Parathyroid adenoma (tissue), 2 donors: Measurements from ENCODE around the gene HNRNPA0.
"Not testable (repeated sequence)": the region's sequence is repeated elsewhere in the genome, so short reads cannot be mapped to it uniquely, and the experiment has no call there.

ENCODE experiments used
- H2AFZ ChIP-seq: fragments of 300-600 bp; sonication (generic); one replicate; pipeline ENCODE4 v1.7.0; 2017; ENCODE audit warnings: antibody characterized with exemption, mild to moderate bottlenecking
- H3K27ac ChIP-seq: fragments of 300-600 bp; sonication (generic); one replicate; pipeline ENCODE4 v1.7.0; 2017
- H3K27me3 ChIP-seq: fragments of 300-600 bp; sonication (generic); one replicate; pipeline ENCODE4 v1.7.0; 2017; ENCODE audit warnings: low read length; ENCODE audit not compliant: control insufficient read depth, insufficient read depth
- H3K36me3 ChIP-seq: fragments of 300-600 bp; sonication (generic); one replicate; pipeline ENCODE4 v1.7.0; 2017; ENCODE audit warnings: low read length; ENCODE audit not compliant: control insufficient read depth, insufficient read depth
- H3K4me1 ChIP-seq: fragments of 300-600 bp; sonication (generic); one replicate; pipeline ENCODE4 v1.7.0; 2017; ENCODE audit warnings: control low read depth
- H3K4me2 ChIP-seq: fragments of 300-600 bp; sonication (generic); one replicate; pipeline ENCODE4 v1.7.0; 2017; ENCODE audit warnings: low read length
- H3K4me3 ChIP-seq: fragments of 300-600 bp; sonication (generic); one replicate; pipeline ENCODE4 v1.7.0; 2017; ENCODE audit warnings: low read depth, low read length
- H3K79me2 ChIP-seq: fragments of 300-600 bp; sonication (generic); one replicate; pipeline ENCODE4 v1.7.0; 2017; ENCODE audit warnings: control low read depth
- H3K9ac ChIP-seq: fragments of 300-600 bp; sonication (generic); one replicate; pipeline ENCODE4 v1.7.0; 2017; ENCODE audit warnings: mild to moderate bottlenecking
- H3K9me3 ChIP-seq: fragments of 300-600 bp; sonication (generic); one replicate; pipeline ENCODE4 v1.7.0; 2017; ENCODE audit warnings: low read length; ENCODE audit not compliant: control insufficient read depth
- TF ChIP-seq, protein P1 (sequence below): fragments of 300-600 bp; sonication (generic); IDR thresholded peaks from one replicate; pipeline ENCODE4 v1.7.0; 2017; ENCODE audit warnings: antibody characterized with exemption, mild to moderate bottlenecking
- donor health status: primary hyperparathyroidism.

Gene HNRNPA0

DNA sequence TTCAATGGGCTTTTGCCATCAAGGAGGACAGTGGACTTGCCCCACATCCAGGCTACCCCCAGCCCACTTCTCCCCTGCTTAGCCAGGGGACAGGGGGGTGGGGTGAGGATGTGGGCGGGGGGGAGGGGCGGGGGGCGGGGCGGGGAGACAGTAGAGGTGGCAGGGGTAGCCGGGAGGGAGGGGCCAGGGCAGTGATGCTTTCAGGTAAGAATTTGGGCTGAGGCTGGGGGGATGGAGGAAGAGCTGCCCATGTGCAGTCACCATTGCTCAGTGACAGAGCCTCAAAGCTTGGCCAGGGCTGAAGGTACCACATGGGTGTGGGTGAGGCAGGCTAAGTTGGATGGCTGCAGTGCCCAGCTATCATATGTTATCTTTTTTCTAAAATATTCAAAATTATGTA is 40.7 kb upstream of the HNRNPA0 start:
- no peak overlapping the region for H3K9ac ChIP-seq
- H3K4me1 ChIP-seq = peaks cover 5% of the 10 kb centered on the region
- no peak overlapping the region for H3K27ac ChIP-seq
- H3K36me3 ChIP-seq = no peaks in the 10 kb centered on the region
- H3K79me2 ChIP-seq = peaks cover 6% of the 10 kb centered on the region
- no peaks in the 10 kb centered on the region for H3K27me3 ChIP-seq
- H2AFZ ChIP-seq = no peak overlapping the region
- H3K9me3 ChIP-seq = no peaks in the 10 kb centered on the region
- TF ChIP-seq, protein P1, sequence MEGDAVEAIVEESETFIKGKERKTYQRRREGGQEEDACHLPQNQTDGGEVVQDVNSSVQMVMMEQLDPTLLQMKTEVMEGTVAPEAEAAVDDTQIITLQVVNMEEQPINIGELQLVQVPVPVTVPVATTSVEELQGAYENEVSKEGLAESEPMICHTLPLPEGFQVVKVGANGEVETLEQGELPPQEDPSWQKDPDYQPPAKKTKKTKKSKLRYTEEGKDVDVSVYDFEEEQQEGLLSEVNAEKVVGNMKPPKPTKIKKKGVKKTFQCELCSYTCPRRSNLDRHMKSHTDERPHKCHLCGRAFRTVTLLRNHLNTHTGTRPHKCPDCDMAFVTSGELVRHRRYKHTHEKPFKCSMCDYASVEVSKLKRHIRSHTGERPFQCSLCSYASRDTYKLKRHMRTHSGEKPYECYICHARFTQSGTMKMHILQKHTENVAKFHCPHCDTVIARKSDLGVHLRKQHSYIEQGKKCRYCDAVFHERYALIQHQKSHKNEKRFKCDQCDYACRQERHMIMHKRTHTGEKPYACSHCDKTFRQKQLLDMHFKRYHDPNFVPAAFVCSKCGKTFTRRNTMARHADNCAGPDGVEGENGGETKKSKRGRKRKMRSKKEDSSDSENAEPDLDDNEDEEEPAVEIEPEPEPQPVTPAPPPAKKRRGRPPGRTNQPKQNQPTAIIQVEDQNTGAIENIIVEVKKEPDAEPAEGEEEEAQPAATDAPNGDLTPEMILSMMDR = no peak
- H3K4me3 ChIP-seq = no peak overlapping the region
- no peak overlapping the region for H3K4me2 ChIP-seq

DNA sequence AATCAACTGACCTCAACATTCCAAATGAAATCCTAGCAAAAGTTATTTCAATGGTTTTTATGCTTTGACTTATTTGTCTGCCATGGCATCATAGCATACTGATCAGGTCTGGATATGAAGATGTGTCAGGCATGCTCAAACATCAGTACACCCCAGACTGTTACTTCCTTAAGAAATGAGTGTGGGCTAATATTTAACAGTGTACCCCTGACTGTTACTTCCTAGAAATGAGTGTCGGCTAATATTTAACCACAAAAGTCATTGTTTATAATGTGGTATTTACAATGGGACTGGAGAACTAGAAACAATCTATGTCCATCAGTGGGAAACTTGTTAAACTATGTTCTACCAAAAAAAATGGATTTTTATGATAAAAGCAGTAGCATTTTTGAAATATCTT is 38.1 kb upstream of the HNRNPA0 start:
- no peak overlapping the region for H3K27ac ChIP-seq
- no peak overlapping the region for H3K4me3 ChIP-seq
- no peak overlapping the region for H2AFZ ChIP-seq
- H3K4me2 ChIP-seq = no peak overlapping the region
- H3K9ac ChIP-seq = no peak overlapping the region
- H3K79me2 ChIP-seq = peaks cover 4% of the 10 kb centered on the region
- H3K4me1 ChIP-seq = peaks cover 5% of the 10 kb centered on the region
- no peaks in the 10 kb centered on the region for H3K36me3 ChIP-seq
- H3K9me3 ChIP-seq = no peaks in the 10 kb centered on the region
- TF ChIP-seq, protein P1 = no peak
- no peaks in the 10 kb centered on the region for H3K27me3 ChIP-seq

DNA sequence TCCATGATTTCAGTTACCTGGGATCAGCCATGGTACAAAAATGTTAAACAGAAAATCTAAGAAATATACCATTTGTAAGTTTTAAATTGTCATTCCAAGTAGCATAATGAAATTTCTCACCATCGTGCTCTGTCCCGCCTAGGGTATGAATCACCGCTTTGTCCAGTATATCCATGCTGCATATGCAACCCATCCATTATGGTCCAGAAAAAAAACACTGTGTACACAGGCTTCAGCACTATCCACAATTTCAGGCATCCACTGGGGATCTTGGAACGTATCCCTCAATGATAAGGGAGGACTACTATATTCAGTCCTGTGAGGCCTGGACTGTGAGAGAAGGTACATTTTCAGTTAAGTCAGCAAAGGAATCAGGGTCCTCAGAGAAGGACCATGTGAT is 37.6 kb upstream of the HNRNPA0 start:
- H3K4me3 ChIP-seq = no peak overlapping the region
- H3K27me3 ChIP-seq = no peaks in the 10 kb centered on the region
- TF ChIP-seq, protein P1 = no peak
- no peak overlapping the region for H2AFZ ChIP-seq
- no peak overlapping the region for H3K27ac ChIP-seq
- H3K4me1 ChIP-seq = peaks cover 5% of the 10 kb centered on the region
- H3K9ac ChIP-seq = no peak overlapping the region
- no peak overlapping the region for H3K4me2 ChIP-seq
- H3K36me3 ChIP-seq = no peaks in the 10 kb centered on the region
- peaks cover 4% of the 10 kb centered on the region for H3K79me2 ChIP-seq
- no peaks in the 10 kb centered on the region for H3K9me3 ChIP-seq

DNA sequence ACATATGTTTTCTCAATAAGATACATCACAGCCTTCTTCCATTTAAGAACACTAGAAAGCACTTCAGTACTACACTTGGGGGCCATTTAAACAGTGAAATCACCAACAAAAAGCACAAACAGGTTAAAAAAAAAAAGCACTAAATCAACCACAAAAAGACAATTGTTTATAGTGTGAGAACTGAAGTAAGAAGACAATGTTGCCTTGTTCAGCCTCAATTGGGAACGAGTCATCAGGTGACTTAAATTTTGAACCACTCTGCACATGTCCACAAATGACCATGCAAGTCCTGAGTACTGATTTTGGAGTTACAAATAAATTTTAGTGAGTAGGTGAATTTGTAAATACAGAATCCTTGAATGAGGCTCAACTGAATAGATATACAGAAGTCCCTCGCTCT is 37.2 kb upstream of the HNRNPA0 start:
- no peak overlapping the region for H2AFZ ChIP-seq
- peaks cover 5% of the 10 kb centered on the region for H3K4me1 ChIP-seq
- H3K9me3 ChIP-seq = no peaks in the 10 kb centered on the region
- no peak overlapping the region for H3K27ac ChIP-seq
- H3K36me3 ChIP-seq = no peaks in the 10 kb centered on the region
- no peak overlapping the region for H3K9ac ChIP-seq
- H3K79me2 ChIP-seq = peaks cover 4% of the 10 kb centered on the region
- no peak overlapping the region for H3K4me2 ChIP-seq
- no peaks in the 10 kb centered on the region for H3K27me3 ChIP-seq
- H3K4me3 ChIP-seq = no peak overlapping the region
- TF ChIP-seq, protein P1 = no peak

DNA sequence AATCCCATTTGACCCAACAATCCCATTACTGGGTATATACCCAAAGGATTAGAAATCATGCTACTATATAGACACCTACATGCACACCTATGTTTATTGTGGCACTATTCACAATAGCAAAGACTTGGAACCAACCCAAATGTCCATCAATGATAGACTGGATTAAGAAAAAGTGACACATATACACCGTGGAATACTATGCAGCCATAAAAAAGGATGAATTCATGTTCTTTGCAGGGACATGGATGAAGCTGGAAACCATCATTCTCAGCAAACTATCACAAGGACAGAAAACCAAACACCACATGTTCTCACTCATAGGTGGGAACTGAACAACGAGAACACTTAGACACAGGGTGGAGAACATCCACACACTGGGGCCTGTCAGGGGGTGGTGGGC is 34.4 kb upstream of the HNRNPA0 start:
- H3K4me2 ChIP-seq, H3K27ac ChIP-seq, H3K4me3 ChIP-seq, H3K36me3 ChIP-seq, H2AFZ ChIP-seq, H3K9ac ChIP-seq, H3K79me2 ChIP-seq, H3K9me3 ChIP-seq, H3K27me3 ChIP-seq, H3K4me1 ChIP-seq: not testable (repeated sequence)
